NB4 (cell line): Measurements from ENCODE around the gene CCHCR1.

Source experiments
- MYC ChIP-seq: IDR thresholded peaks from 2 replicates; pipeline ENCODE4 v1.6.1; 2011; ENCODE audit warnings: low read depth, low read length
- POLR2A ChIP-seq: IDR thresholded peaks from 2 replicates; pipeline ENCODE4 v1.6.1; 2011; ENCODE audit warnings: mild to moderate bottlenecking; ENCODE audit not compliant: insufficient read length; ENCODE audit errors: extremely low read depth
- TF ChIP-seq, protein P1 (sequence below): IDR thresholded peaks from one replicate; pipeline ENCODE4 v1.5.1; 2012; ENCODE audit warnings: low read depth, low read length

DNA sequence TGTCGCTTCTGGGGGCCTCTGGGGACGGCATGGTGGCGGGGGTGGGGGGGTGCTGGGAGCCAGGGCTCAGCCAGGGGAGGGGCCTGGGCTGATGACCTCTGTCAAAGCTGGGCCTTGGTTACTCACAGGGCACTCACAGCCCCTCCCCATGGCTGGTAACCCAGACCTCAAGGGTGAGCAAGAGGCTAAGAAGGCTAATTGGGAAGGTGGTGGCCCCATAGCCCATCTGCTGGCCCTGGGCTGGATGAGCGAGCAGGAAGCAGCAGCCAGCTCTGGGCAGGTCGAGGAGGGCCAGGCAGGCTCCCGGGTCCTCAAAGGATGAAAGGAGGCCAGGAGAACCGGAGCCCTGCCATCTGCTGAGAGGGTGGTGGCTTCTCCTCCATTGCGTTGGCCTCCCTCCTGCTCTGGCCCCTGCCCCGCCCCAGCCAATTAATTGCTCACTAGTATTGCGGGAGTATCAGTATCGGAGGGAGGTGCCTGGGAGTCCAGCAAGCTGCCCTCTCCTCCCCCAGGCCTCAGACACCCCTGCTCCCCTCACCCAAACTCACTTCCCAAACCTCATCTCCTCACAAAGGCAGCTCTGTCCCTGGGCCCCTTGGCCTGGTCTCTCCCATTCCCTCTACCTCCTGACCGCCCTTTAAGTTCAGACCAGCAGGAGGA is 36.3 kb downstream of the CCHCR1 start:
- TF ChIP-seq, protein P1, sequence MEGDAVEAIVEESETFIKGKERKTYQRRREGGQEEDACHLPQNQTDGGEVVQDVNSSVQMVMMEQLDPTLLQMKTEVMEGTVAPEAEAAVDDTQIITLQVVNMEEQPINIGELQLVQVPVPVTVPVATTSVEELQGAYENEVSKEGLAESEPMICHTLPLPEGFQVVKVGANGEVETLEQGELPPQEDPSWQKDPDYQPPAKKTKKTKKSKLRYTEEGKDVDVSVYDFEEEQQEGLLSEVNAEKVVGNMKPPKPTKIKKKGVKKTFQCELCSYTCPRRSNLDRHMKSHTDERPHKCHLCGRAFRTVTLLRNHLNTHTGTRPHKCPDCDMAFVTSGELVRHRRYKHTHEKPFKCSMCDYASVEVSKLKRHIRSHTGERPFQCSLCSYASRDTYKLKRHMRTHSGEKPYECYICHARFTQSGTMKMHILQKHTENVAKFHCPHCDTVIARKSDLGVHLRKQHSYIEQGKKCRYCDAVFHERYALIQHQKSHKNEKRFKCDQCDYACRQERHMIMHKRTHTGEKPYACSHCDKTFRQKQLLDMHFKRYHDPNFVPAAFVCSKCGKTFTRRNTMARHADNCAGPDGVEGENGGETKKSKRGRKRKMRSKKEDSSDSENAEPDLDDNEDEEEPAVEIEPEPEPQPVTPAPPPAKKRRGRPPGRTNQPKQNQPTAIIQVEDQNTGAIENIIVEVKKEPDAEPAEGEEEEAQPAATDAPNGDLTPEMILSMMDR: no peak
- no peak for TF ChIP-seq POLR2A
- no peak for TF ChIP-seq MYC
